CD4-positive, alpha-beta T cell treated with Interleukin-4 for 4 hours (primary cell): ENCODE results near the gene SERPINA3.
"Not testable (repeated sequence)": the region's sequence is repeated elsewhere in the genome, so short reads cannot be mapped to it uniquely, and the experiment has no call there.

Experiments used
- DNase-seq: peaks from one replicate; pipeline ENCODE4 v3.0.0-alpha.2; 2020

Gene SERPINA3

GRCh38 chr14:94612174-94612573 is at the start of gene SERPINA3:
Gene SERPINA3 (plus strand): TSS chr14:94612391. CDS start chr14:94614442, 2,051 bp downstream.
- no peak for DNase-seq

- no peak for DNase-seq
Measured at GRCh38 chr14:94562941-94563883, 49.0 kb upstream of the SERPINA3 start.

- no peak for DNase-seq
Measured at GRCh38 chr14:94564381-94564780, 47.8 kb upstream of the SERPINA3 start.

GRCh38 chr14:94568186-94568585 is 44.0 kb upstream of the SERPINA3 start:
- no peak for DNase-seq

GRCh38 chr14:94569381-94570001 is 42.7 kb upstream of the SERPINA3 start:
- DNase-seq = no peak

GRCh38 chr14:94570002-94570400 is 42.2 kb upstream of the SERPINA3 start:
- DNase-seq = no peak

GRCh38 chr14:94570440-94570839 is 41.8 kb upstream of the SERPINA3 start:
- DNase-seq = no peak

GRCh38 chr14:94571395-94571794 is 40.8 kb upstream of the SERPINA3 start:
- DNase-seq = no peak

GRCh38 chr14:94571950-94572349 is 40.2 kb upstream of the SERPINA3 start:
- no peak for DNase-seq

- DNase-seq = no peak
Measured at GRCh38 chr14:94572637-94573303, 39.4 kb upstream of the SERPINA3 start.

GRCh38 chr14:94573475-94574277 is 38.5 kb upstream of the SERPINA3 start:
- DNase-seq = no peak

GRCh38 chr14:94574336-94574735 is 37.9 kb upstream of the SERPINA3 start:
- DNase-seq = no peak

GRCh38 chr14:94575730-94576585 is 36.2 kb upstream of the SERPINA3 start:
- no peak for DNase-seq

- not testable (repeated sequence) for DNase-seq
Measured at GRCh38 chr14:94577472-94577871, 34.7 kb upstream of the SERPINA3 start.

- no peak for DNase-seq
Measured at GRCh38 chr14:94578712-94579111, 33.5 kb upstream of the SERPINA3 start.

- no peak for DNase-seq
Measured at GRCh38 chr14:94581127-94581999, 30.8 kb upstream of the SERPINA3 start, which contains the start of gene SERPINA5. Gene SERPINA5 (plus strand): TSS chr14:94581426. CDS start chr14:94587363, 5,937 bp downstream.

GRCh38 chr14:94582199-94582750 is 29.9 kb upstream of the SERPINA3 start:
- no peak for DNase-seq

GRCh38 chr14:94582851-94583250 is 29.3 kb upstream of the SERPINA3 start:
- no peak for DNase-seq

- no peak for DNase-seq
Measured at GRCh38 chr14:94583557-94583956, 28.6 kb upstream of the SERPINA3 start.

- DNase-seq = no peak
Measured at GRCh38 chr14:94584591-94585280, 27.5 kb upstream of the SERPINA3 start.
